Pancreas (tissue), 10 donors: ENCODE measurements around the gene RBM44. TPM values are rescaled to one million over a fixed set of nuclear protein-coding genes. Genes with fewer than 3 reads are reported as not detected.
A peak's percentile ranks its signal among the peaks of the same experiment; 100 is the strongest.

ENCODE experiments used
- ATAC-seq, 4 donors: fragments of 200-7000 bp; cut with Tn5 transposase; one replicate each; pipeline versions ENCODE4 v1.8.0 to v1.9.1; 2020; ENCODE audit warnings: mild to moderate bottlenecking in 4 of 4, moderate library complexity in 4 of 4
- DNase-seq, 6 donors: peaks; one replicate each; pipeline ENCODE4 v3.0.0-alpha.2; 2020
- FAIRE-seq: peaks from 2 replicates; lab custom pipeline; 2012; peaks lifted over from hg19 to GRCh38; lab: Jason Lieb, UNC
- H3K27ac ChIP-seq, 4 donors: fragments of 200-600 bp; sonication (generic); 1 replicate in 3 of 4; 2 replicates in 1 of 4; pipeline versions ENCODE4 v1.5.0 to v1.8.0; 2020
- H3K27me3 ChIP-seq, 4 donors: fragments of 200-600 bp; one replicate each; pipeline ENCODE4 v1.8.0; 2021
- H3K36me3 ChIP-seq, 3 donors: fragments of 200-600 bp; sonication (generic) in 1 of 3; one replicate each; pipeline versions ENCODE4 v1.5.0 to v1.8.0; 2020 to 2021
- H3K4me1 ChIP-seq, 3 donors: fragments of 200-600 bp; one replicate each; pipeline ENCODE4 v1.8.0; 2021
- H3K4me3 ChIP-seq, 4 donors: fragments of 200-600 bp; sonication (generic) in 2 of 4; one replicate each; pipeline versions ENCODE4 v1.5.0 to v1.8.0; 2020 to 2021
- H3K9me3 ChIP-seq, 4 donors: fragments of 200-600 bp; one replicate each; pipeline ENCODE4 v1.8.0; 2021
- CTCF ChIP-seq, 4 donors: fragments of 200-600 bp; sonication (generic) in 3 of 4; IDR thresholded peaks; one replicate each; pipeline versions ENCODE4 v1.5.0 to v1.8.0; 2021; ENCODE audit warnings: antibody characterized with exemption in 4 of 4
- WGBS, 2 donors: extraction: QIAGEN DNeasy Blood & Tissue Kit; methylation state at CpG; one replicate each; pipeline ENCODE4 v1.1.7; 2013; 5-methylcytosine and 5-hydroxymethylcytosine counted together
- intact Hi-C, 3 donors: fragments of 100-400 bp; cut with DNase I; formaldehyde crosslinking; loops; one replicate each; pipeline versions ENCODE4 v1.11.1 to v1.14.2; 2022
- polyA plus RNA-seq, 2 donors: library from polyadenylated mRNA; stranded (reverse); fragments of 200-250 nt; gene quantifications; one replicate each; pipeline ENCODE4 v1.2.3, GENCODE V29; 2013
- total RNA-seq, 6 donors: library from RNA; stranded (reverse); fragmentation: NEBNext Ultra II Directional in 4 of 6; extraction: Animal tissue kit (Norgen Biotek cat#: 25700) in 4 of 6; gene quantifications; one replicate each; pipeline versions ENCODE4 v1.2.1 to v1.2.4, GENCODE V29; 2021 to 2023
- donor health status: healthy with polysubstance abuse.
- donor health status: DM: no; HTN: no; CAD: no; lungs with moderate emphysema.
- donor health status: DM: no; HTN: no; CAD: no.
- donor health status: control.
- donor health status: control.
- donor health status: Bipolar disorder and iron deficiency.
- donor health status: DM: yes; HTN: yes; CAD: no.
- donor health status: DM: no; HTN: no; CAD: no.
- donor health status: DM: no; HTN: no; CAD: no.
- donor health status: DM: yes; HTN: yes; CAD: no.

The RBM44 gene
- total and polyA plus RNA-seq, 8 donors = 0.09 to 0.47 (median 0.32) TPM

GRCh38 chr2:237873897-237874551, 75.4 kb downstream of the RBM44 start:
- peak in 1 of 6 donors; percentile 68 for DNase-seq
- no peak for FAIRE-seq
- intact Hi-C loops = no loop called here
- 85 to 95% methylated on average over 14 of the region's 14 CpGs for WGBS, 2 donors
- H3K27ac ChIP-seq = no peak overlapping the region
- peaks cover 0 to 4% (median 0%) of the 10 kb centered on the region in 3 donors for H3K4me1 ChIP-seq
- H3K27me3 ChIP-seq = no peaks in the 10 kb centered on the region
- TF ChIP-seq CTCF (IDR thresholded peaks at IDR 0.05) = no peak
- H3K36me3 ChIP-seq = peaks cover 0 to 11% (median 0%) of the 10 kb centered on the region in 3 donors
- no peaks in the 10 kb centered on the region for H3K9me3 ChIP-seq
- no peak for ATAC-seq
- H3K4me3 ChIP-seq = no peak overlapping the region

- 78 to 81% methylated on average over 7 of the region's 7 CpGs for WGBS, 2 donors
- intact Hi-C loops = no loop called here
- Histone ChIP-seq H3K27ac (no peak overlapping the region), H3K4me3 (no peak overlapping the region), H3K27me3 (no peaks in the 10 kb centered on the region), H3K9me3 (no peaks in the 10 kb centered on the region), H3K36me3 (peaks cover 0 to 11% (median 0%) of the 10 kb centered on the region in 3 donors), H3K4me1 (peaks cover 0 to 4% (median 0%) of the 10 kb centered on the region in 3 donors)
- DNase-seq (peak in 1 of 6 donors; percentile 1), ATAC-seq (no peak), FAIRE-seq (no peak)
- TF ChIP-seq CTCF (IDR thresholded peaks at IDR 0.05) = no peak
Observed at GRCh38 chr2:237874585-237875161, 76.1 kb downstream of the RBM44 start.

GRCh38 chr2:237875256-237876060, 76.9 kb downstream of the RBM44 start:
- H3K27ac ChIP-seq = no peak overlapping the region
- ATAC-seq = no peak

GRCh38 chr2:237876061-237876526, 77.5 kb downstream of the RBM44 start:
- no peak overlapping the region for H3K27ac ChIP-seq
- intact Hi-C loops = no loop called here
- no peak for TF ChIP-seq CTCF (IDR thresholded peaks at IDR 0.05)

More at GRCh38 chr2:237875256-237876060, 76.9 kb downstream of the RBM44 start:
- FAIRE-seq = no peak
- DNase-seq = peak in 1 of 6 donors; percentile 61
- WGBS, 2 donors = 81 to 87% methylated on average over 16 of the region's 16 CpGs
- Histone ChIP-seq H3K9me3 (no peaks in the 10 kb centered on the region), H3K27me3 (no peaks in the 10 kb centered on the region), H3K4me3 (no peak overlapping the region), H3K4me1 (peaks cover 0 to 4% (median 0%) of the 10 kb centered on the region in 3 donors), H3K36me3 (peaks cover 0 to 11% (median 0%) of the 10 kb centered on the region in 3 donors)
- intact Hi-C loops = no loop called here
- TF ChIP-seq CTCF (IDR thresholded peaks at IDR 0.05) = no peak

More at GRCh38 chr2:237876061-237876526, 77.5 kb downstream of the RBM44 start:
- H3K27me3 ChIP-seq = no peaks in the 10 kb centered on the region
- ATAC-seq = no peak
- WGBS, 2 donors = 91 to 92% methylated on average over 14 of the region's 14 CpGs
- peaks cover 0 to 4% (median 0%) of the 10 kb centered on the region in 3 donors for H3K4me1 ChIP-seq
- peak in 1 of 6 donors; percentile 58 for DNase-seq
- FAIRE-seq = no peak
- H3K9me3 ChIP-seq = no peaks in the 10 kb centered on the region
- no peak overlapping the region for H3K4me3 ChIP-seq
- H3K36me3 ChIP-seq = peaks cover 0 to 12% (median 0%) of the 10 kb centered on the region in 3 donors
